ENCODE results near the gene PSMD13. TPM values are rescaled to one million over a fixed set of nuclear protein-coding genes. Genes with fewer than 3 reads are reported as not detected.

The PSMD13 gene
- total RNA-seq, 1 experiment from 2014 or later = 141 TPM

DNA sequence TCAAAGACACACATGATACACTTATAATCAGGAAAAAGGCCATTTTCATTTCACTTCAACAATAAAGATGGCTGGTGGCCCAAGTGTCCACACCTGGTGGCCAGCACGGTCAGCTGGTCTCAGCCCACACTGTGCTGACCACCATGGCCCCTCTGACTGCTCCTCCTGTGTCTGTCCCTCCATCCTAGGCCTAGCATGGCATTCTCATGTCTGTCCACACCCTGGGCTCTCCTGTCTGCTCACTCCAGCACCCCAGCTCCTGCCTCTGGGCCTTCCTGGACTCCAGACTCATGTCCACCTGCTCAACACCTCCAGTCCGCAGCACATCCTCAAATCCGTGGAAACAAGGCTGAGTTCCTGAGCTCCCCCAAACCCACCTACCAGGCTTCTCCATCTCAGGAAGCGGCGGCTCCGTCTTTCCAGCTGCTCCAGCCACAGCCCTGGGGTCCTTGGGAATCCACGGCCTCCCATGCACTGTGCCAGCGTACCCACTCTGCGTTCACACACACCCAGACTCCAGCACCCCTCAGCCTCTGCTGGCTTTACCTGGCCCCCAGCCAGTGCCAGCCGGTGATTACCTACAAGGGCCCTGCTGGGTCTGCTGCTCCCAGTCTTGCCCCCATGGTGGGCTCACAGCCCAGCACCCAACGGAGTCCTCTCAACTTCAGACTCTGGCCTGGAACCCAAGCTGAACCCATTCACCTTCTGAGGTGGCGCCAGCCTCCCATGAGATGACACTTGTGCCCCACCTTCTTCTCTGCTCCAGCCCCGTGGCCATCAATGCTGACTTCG is 14.6 kb upstream of the PSMD13 start:
- peaks cover 0 to 12% (median 5%) of the 10 kb centered on the region in 3 experiments; a peak in 4 of 7 replicates for H3K36me3 Mint-ChIP-seq (ENCODE audit: insufficient read depth in 1 of 3, low read depth in 3 of 3)
- peak overlapping the region in 1 of 3 experiments; percentile 34; a peak in 1 of 7 replicates for H3K27ac Mint-ChIP-seq
- Histone ChIP-seq H3K18ac (ENCODE audit: insufficient read length, low read depth, low read length) (no peak overlapping the region), H3K56ac (ENCODE audit: insufficient read length, low read depth, low read length) (no peak overlapping the region), H3K27ac (ENCODE audit: insufficient read length, low read depth, low read length) (no peak overlapping the region), H3K23ac (ENCODE audit: insufficient read length, low read depth, low read length) (no peak overlapping the region), H3K4me1 (ENCODE audit: insufficient read depth, low read length) (no peaks in the 10 kb centered on the region), H2AK5ac (ENCODE audit: insufficient read length, low read length) (no peak overlapping the region), H2BK15ac (ENCODE audit: low read depth, low read length) (no peak overlapping the region), H3K4ac (ENCODE audit: low read depth, low read length) (no peak overlapping the region), H2BK120ac (ENCODE audit: low read depth, low read length, poor library complexity, severe bottlenecking) (no peak overlapping the region), H3K9me3 (ENCODE audit: control insufficient read depth, low read depth, low read length) (no peaks in the 10 kb centered on the region), H4K20me1 (ENCODE audit: control insufficient read depth, insufficient read depth, insufficient read length) (no peaks in the 10 kb centered on the region), H3K79me1 (ENCODE audit: insufficient read depth, low read depth, low read length, poor library complexity, severe bottlenecking) (no peaks in the 10 kb centered on the region), H4K91ac (ENCODE audit: insufficient read length, low read depth, low read length) (no peak overlapping the region), H3K14ac (ENCODE audit: insufficient read depth, low read length) (no peak overlapping the region), H3K4me2 (ENCODE audit: insufficient read depth, insufficient read length, low read length) (no peak overlapping the region), H4K8ac (replicated peaks; ENCODE audit: insufficient read length, low read depth, low read length) (no peak overlapping the region), H3K79me2 (ENCODE audit: insufficient read depth, low read length) (no peaks in the 10 kb centered on the region), H2BK12ac (ENCODE audit: insufficient read length, low read depth, low read length) (no peak overlapping the region), H4K5ac (ENCODE audit: insufficient read length, low read depth, low read length) (no peak overlapping the region), H3K9ac (ENCODE audit: extremely low read depth, insufficient read length, low read length) (no peak overlapping the region), H2BK20ac (ENCODE audit: low read depth, low read length, poor library complexity, severe bottlenecking) (no peak overlapping the region), H3T11ph (ENCODE audit: low read length) (no peak overlapping the region), H3K27me3 (ENCODE audit: insufficient read depth, low read length) (no peaks in the 10 kb centered on the region), H2BK5ac (ENCODE audit: insufficient read length, low read length) (no peak overlapping the region), H2AFZ (ENCODE audit: low read length) (no peak overlapping the region), H3K23me2 (ENCODE audit: insufficient read length, low read depth, low read length, poor library complexity, severe bottlenecking) (no peaks in the 10 kb centered on the region)
- TF ChIP-seq, protein P1, sequence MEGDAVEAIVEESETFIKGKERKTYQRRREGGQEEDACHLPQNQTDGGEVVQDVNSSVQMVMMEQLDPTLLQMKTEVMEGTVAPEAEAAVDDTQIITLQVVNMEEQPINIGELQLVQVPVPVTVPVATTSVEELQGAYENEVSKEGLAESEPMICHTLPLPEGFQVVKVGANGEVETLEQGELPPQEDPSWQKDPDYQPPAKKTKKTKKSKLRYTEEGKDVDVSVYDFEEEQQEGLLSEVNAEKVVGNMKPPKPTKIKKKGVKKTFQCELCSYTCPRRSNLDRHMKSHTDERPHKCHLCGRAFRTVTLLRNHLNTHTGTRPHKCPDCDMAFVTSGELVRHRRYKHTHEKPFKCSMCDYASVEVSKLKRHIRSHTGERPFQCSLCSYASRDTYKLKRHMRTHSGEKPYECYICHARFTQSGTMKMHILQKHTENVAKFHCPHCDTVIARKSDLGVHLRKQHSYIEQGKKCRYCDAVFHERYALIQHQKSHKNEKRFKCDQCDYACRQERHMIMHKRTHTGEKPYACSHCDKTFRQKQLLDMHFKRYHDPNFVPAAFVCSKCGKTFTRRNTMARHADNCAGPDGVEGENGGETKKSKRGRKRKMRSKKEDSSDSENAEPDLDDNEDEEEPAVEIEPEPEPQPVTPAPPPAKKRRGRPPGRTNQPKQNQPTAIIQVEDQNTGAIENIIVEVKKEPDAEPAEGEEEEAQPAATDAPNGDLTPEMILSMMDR (conservative IDR thresholded peaks at IDR 0.05) = no peak
- H3K4me1 Mint-ChIP-seq = no peaks in the 10 kb centered on the region
- no CpG with 5 or more reads among the region's 14 CpGs for whole genome bisulfite sequencing (ENCODE audit: extremely low coverage, insufficient read length, low lambda C conversion rate)
- peaks cover 1% of the 10 kb centered on the region; the same call in 1 of the 2 replicates for H3K27me3 Mint-ChIP-seq (ENCODE audit: low read depth)
- no peak for DNase-seq
- no peaks in the 10 kb centered on the region for H3K9me3 Mint-ChIP-seq
- no peak overlapping the region; a peak in 1 of 5 replicates for H3K4me3 Mint-ChIP-seq

Data from H9 (cell line).